Measurements from ENCODE around the gene BHLHA15.

Gene BHLHA15

DNA sequence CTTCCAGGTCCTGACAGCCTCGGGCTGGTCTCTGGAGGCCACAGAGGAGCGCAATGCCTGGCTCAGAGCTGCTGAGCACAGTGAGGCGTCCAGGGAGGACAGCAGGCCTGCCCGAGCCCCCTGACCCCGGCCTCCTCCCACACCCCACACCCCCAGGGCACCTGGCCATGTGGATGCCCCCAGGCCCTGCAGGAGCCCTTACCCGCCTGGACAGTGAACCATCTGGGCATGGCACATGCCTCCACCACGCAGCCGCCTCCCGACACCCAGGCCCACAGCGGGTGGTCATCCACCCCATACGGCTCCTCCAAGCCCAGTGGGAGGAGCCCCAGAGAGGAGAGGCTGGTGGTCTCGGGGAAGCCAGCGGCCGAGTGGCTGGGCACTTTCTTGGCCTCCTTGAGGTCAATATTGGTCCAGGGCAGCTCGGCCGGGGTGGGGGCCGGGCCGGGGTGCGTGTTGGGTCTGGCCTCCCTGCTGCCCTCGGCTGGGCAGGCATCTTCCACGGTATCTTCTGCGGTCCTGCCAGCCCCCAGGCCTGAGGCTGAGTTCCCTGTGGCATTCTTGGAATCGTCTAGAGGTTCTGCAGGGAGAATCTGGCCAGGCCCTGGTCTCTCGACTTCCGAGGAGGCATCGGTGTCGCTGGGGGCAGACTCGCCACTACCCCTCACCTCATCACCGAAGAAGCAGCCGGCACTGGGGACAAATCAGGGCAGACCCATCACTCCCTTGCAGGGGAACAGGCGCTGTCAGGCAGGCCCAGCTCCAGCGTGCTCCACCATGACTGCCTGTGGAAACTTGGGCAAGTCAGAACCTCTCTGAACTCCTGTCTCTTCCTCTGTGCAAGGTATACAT is 22.2 kb downstream of the BHLHA15 start:
- DNase-seq (ENCODE audit: low read depth): no peak
- no peak overlapping the region for H3K4me3 ChIP-seq (ENCODE audit: low read depth, low read length)
- TF ChIP-seq, protein P1, sequence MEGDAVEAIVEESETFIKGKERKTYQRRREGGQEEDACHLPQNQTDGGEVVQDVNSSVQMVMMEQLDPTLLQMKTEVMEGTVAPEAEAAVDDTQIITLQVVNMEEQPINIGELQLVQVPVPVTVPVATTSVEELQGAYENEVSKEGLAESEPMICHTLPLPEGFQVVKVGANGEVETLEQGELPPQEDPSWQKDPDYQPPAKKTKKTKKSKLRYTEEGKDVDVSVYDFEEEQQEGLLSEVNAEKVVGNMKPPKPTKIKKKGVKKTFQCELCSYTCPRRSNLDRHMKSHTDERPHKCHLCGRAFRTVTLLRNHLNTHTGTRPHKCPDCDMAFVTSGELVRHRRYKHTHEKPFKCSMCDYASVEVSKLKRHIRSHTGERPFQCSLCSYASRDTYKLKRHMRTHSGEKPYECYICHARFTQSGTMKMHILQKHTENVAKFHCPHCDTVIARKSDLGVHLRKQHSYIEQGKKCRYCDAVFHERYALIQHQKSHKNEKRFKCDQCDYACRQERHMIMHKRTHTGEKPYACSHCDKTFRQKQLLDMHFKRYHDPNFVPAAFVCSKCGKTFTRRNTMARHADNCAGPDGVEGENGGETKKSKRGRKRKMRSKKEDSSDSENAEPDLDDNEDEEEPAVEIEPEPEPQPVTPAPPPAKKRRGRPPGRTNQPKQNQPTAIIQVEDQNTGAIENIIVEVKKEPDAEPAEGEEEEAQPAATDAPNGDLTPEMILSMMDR (conservative IDR thresholded peaks at IDR 0.05; ENCODE audit: low read depth, low read length): no peak

DNA sequence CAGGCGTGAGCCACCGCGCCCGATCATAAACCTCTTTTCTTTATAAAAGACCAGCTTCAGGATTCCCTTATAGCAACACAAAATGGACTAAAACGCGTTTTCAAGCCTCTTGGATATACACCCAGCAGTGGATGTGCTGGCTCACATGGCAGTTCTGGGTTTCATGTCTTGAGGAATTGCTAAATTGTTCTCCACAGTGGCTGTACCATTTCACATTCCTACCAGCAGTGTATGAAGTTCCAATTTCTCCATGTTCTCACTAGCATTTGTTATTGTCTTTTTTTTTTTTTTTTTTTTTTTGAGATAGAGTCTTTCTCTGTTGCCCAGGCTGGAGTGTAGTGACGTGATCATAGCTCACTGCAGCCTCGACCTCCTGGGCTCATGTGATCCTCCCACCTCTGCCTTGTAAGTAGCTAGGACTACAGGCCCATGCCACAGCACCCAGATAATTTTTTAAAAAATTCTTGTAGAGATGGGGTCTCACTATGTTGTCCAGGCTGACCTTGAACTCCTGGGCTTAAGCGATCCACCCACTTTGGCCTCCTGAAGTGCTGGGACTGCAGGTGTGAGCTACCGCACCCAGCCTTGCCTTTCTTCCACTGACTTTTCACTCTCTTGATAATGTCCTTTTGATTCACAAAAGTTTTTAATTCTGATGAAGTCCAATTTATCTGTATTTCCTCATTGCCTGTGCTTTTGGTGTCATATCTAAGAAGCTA is 23.3 kb downstream of the BHLHA15 start:
- DNase-seq (ENCODE audit: low read depth): peak; percentile 59
- TF ChIP-seq, protein P1 (conservative IDR thresholded peaks at IDR 0.05; ENCODE audit: low read depth, low read length): peak; percentile 37
- no peak overlapping the region for H3K4me3 ChIP-seq (ENCODE audit: low read depth, low read length)

GRCh38 chr7:98235901-98236300 is 24.7 kb downstream of the BHLHA15 start:
- DNase-seq (ENCODE audit: low read depth): no peak
- TF ChIP-seq, protein P1 (conservative IDR thresholded peaks at IDR 0.05; ENCODE audit: low read depth, low read length): no peak
- no peak overlapping the region for H3K4me3 ChIP-seq (ENCODE audit: low read depth, low read length)

GRCh38 chr7:98236355-98237185 is 25.3 kb downstream of the BHLHA15 start:
- DNase-seq (ENCODE audit: low read depth): no peak
- H3K4me3 ChIP-seq (ENCODE audit: low read depth, low read length): no peak overlapping the region
- TF ChIP-seq, protein P1 (conservative IDR thresholded peaks at IDR 0.05; ENCODE audit: low read depth, low read length): no peak

GRCh38 chr7:98238076-98238475 is 26.8 kb downstream of the BHLHA15 start:
- DNase-seq (ENCODE audit: low read depth): no peak
- H3K4me3 ChIP-seq (ENCODE audit: low read depth, low read length): no peak overlapping the region
- TF ChIP-seq, protein P1 (conservative IDR thresholded peaks at IDR 0.05; ENCODE audit: low read depth, low read length): no peak

DNA sequence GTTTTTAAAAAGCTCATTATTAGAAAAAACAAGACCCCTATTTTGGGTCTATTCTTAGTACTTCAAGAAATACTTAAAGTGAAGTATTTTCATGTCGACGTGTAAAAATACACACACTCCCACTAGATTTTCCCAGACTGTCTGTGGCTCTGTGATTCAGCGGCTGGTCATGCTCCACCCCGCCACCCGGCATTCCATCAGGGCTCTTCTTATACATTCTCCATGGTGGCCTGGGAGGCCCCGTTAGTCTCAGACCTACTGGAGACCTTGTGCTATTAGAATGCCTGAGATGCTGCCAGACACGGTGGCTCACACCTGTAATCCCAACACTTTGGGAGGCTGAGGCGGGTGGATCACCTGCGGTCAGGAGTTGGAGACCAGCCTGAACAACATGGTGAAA is 27.7 kb downstream of the BHLHA15 start:
- no peak overlapping the region for H3K4me3 ChIP-seq (ENCODE audit: low read depth, low read length)
- TF ChIP-seq, protein P1 (conservative IDR thresholded peaks at IDR 0.05; ENCODE audit: low read depth, low read length): no peak
- DNase-seq (ENCODE audit: low read depth): peak; percentile 12

All from choroid plexus epithelial cell (primary cell).